Mammary epithelial cell (primary cell): Measurements from ENCODE around the gene CALN1.

Source experiments
- EZH2 ChIP-seq: IDR thresholded peaks from 2 replicates; pipeline ENCODE4 v1.6.1; 2012; ENCODE audit warnings: low read length, inconsistent platforms, borderline replicate concordance
- TF ChIP-seq, protein P1 (sequence below), 2 donors: IDR thresholded peaks in 1 of 2; conservative IDR thresholded peaks in 1 of 2; 2 replicates each; pipeline ENCODE4 v1.5.1; 2011 to 2012; ENCODE audit warnings: inconsistent platforms in 2 of 2, low read length in 2 of 2, mild to moderate bottlenecking in 2 of 2, control low read depth in 1 of 2, low read depth in 1 of 2; ENCODE audit not compliant: insufficient read depth in 1 of 2; ENCODE audit errors: extremely low read depth in 1 of 2

DNA sequence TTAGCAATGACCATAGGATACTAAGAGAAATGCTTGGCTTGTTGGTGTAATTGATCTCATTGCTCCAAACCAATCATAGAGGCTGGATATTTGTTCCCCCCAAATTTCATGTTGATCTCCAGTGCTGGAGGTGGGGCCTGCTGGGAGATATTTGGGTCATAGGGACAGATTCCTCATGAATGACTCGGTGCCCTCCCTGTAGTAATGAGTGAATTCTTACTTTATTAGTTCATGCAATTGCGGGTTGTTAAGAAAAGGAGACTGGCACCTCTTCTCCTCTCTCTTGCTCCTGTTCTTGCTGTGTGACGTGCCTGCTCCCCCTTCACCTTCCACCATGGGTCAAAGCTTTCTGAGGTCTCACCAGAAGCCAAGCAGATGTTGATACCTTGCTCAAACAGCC is 630.1 kb downstream of the CALN1 start:
- TF ChIP-seq, protein P1, sequence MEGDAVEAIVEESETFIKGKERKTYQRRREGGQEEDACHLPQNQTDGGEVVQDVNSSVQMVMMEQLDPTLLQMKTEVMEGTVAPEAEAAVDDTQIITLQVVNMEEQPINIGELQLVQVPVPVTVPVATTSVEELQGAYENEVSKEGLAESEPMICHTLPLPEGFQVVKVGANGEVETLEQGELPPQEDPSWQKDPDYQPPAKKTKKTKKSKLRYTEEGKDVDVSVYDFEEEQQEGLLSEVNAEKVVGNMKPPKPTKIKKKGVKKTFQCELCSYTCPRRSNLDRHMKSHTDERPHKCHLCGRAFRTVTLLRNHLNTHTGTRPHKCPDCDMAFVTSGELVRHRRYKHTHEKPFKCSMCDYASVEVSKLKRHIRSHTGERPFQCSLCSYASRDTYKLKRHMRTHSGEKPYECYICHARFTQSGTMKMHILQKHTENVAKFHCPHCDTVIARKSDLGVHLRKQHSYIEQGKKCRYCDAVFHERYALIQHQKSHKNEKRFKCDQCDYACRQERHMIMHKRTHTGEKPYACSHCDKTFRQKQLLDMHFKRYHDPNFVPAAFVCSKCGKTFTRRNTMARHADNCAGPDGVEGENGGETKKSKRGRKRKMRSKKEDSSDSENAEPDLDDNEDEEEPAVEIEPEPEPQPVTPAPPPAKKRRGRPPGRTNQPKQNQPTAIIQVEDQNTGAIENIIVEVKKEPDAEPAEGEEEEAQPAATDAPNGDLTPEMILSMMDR (conservative IDR thresholded peaks at IDR 0.05 in 1 of 2, IDR thresholded peaks at IDR 0.05 in 1 of 2; ENCODE audit: extremely low read depth in 1 of 2, insufficient read depth in 1 of 2, low read depth in 1 of 2, low read length in 2 of 2), result no peak
- no peak for TF ChIP-seq EZH2
